ENCODE data around the gene GSN. TPM values are rescaled to one million over a fixed set of nuclear protein-coding genes. Genes with fewer than 3 reads are reported as not detected.

GSN gene
- polyA plus RNA-seq, 1 of the 3 experiments (the other 2 are of a cell fraction): 168 TPM

DNA sequence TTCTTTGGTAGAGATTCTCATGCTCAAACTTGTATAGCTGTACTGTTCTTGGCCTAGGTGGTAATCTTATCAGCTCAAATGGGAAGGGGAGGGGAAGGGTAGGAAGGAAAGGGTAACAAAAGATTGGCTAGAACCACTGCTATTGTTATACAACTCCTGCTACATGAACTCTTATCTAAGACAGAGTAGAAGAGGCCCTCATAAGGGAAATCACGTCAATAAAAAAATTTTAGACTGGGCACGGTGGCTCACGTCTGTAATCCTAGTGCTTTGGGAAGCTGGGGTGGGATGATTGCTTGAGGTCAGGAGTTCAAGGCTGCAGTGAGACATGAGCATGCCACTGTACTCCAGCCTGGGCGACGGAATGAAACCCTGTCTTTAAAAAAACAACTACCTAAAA is 86.2 kb downstream of the GSN start (continued):
- TF ChIP-seq TAF1 (IDR thresholded peaks at IDR 0.05; ENCODE audit: borderline replicate concordance, low read depth, low read length) (no peak), FOXJ3 (CRISPR knock-in tag; IDR thresholded peaks at IDR 0.05) (no peak), POLR2AphosphoS5 (IDR thresholded peaks at IDR 0.05; ENCODE audit: low read depth, low read length) (no peak), YY1 (IDR thresholded peaks at IDR 0.05; ENCODE audit: low read depth) (no peak), TCF12 (IDR thresholded peaks at IDR 0.05) (no peak), NRF1 (IDR thresholded peaks at IDR 0.05; ENCODE audit: low read depth, low read length) (no peak), MXI1 (IDR thresholded peaks at IDR 0.05; ENCODE audit: low read depth, low read length) (no peak)
- TF ChIP-seq, protein P1, sequence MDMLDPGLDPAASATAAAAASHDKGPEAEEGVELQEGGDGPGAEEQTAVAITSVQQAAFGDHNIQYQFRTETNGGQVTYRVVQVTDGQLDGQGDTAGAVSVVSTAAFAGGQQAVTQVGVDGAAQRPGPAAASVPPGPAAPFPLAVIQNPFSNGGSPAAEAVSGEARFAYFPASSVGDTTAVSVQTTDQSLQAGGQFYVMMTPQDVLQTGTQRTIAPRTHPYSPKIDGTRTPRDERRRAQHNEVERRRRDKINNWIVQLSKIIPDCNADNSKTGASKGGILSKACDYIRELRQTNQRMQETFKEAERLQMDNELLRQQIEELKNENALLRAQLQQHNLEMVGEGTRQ (IDR thresholded peaks at IDR 0.05; ENCODE audit: borderline replicate concordance, low read depth, low read length): no peak

DNA sequence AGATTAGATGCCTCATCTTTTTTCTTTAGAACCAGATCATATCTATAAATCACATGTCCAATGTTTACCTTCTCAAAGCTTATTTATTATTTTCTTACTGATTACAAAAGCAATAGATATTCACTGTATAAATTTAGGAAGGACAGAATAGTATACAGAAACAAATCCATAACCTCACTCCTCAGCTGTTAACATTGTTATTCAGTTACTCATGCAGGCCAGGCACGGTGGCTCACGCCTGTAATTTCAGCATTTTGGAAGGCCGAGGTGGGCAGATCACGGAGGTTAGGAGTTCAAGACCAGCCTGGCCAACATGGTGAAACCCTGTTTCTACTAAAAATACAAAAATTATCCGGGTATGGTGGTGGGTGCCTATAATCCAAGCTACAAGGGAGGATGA is 86.8 kb downstream of the GSN start:
- Histone ChIP-seq H3K9me2 (no peaks in the 10 kb centered on the region), H3K27me3 (ENCODE audit: insufficient read depth) (no peaks in the 10 kb centered on the region), H3F3A (replicated peaks; ENCODE audit: insufficient read depth) (peaks cover 22% of the 10 kb centered on the region), H3K4me3 (ENCODE audit: low read depth in 2 of 2, low read length in 1 of 2) (no peak overlapping the region), H3K27ac (ENCODE audit: low read depth in 2 of 2, low read length in 1 of 2) (no peak overlapping the region), H4K20me1 (ENCODE audit: insufficient read depth) (no peaks in the 10 kb centered on the region), H3K9me3 (no peaks in the 10 kb centered on the region), H3K9ac (no peak overlapping the region), H3K4me2 (no peak overlapping the region), H2AFZ (ENCODE audit: low read depth) (no peak overlapping the region), H3K4me1 (ENCODE audit: control insufficient read depth in 1 of 2, insufficient read depth in 2 of 2, low read depth in 1 of 2, low read length in 1 of 2) (peaks cover 21% of the 10 kb centered on the region in 2 experiments; a peak in 3 of 4 replicates), H3K36me3 (replicated peaks in 1 of 2; ENCODE audit: control insufficient read depth in 1 of 2, insufficient read depth in 2 of 2, low read length in 1 of 2) (peaks cover 4 to 21% of the 10 kb centered on the region in 2 experiments), H3K79me2 (ENCODE audit: insufficient read depth) (peaks cover 22% of the 10 kb centered on the region; the same call in 1 of the 2 replicates)
- ChIA-PET CTCF (interaction anchor here (1.8 to 2.2 kb wide), 2 partner anchors 10 to 34 kb away, joined by 7 to 13 read pairs; no protein-coding TSS in a partner anchor), POLR2A (no interaction called here)
- no peak for DNase-seq
- TF ChIP-seq, protein P2, sequence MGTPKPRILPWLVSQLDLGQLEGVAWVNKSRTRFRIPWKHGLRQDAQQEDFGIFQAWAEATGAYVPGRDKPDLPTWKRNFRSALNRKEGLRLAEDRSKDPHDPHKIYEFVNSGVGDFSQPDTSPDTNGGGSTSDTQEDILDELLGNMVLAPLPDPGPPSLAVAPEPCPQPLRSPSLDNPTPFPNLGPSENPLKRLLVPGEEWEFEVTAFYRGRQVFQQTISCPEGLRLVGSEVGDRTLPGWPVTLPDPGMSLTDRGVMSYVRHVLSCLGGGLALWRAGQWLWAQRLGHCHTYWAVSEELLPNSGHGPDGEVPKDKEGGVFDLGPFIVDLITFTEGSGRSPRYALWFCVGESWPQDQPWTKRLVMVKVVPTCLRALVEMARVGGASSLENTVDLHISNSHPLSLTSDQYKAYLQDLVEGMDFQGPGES (IDR thresholded peaks at IDR 0.05; ENCODE audit: low read depth, low read length): no peak
- TF ChIP-seq RXRA (IDR thresholded peaks at IDR 0.05; ENCODE audit: borderline replicate concordance, low read depth) (no peak), MXI1 (IDR thresholded peaks at IDR 0.05; ENCODE audit: low read depth, low read length) (no peak), JUND (IDR thresholded peaks at IDR 0.05) (no peak), TEAD4 (IDR thresholded peaks at IDR 0.05; ENCODE audit: borderline replicate concordance, insufficient read depth) (no peak), ELF1 (IDR thresholded peaks at IDR 0.05) (no peak), GABPA (IDR thresholded peaks at IDR 0.05; ENCODE audit: low read depth) (no peak), FOSL2 (IDR thresholded peaks at IDR 0.05; ENCODE audit: borderline replicate concordance, low read depth) (no peak), EP300 (IDR thresholded peaks at IDR 0.05; ENCODE audit: borderline replicate concordance in 1 of 2, low read depth in 1 of 2, low read length in 1 of 2) (no peak), CHD2 (IDR thresholded peaks at IDR 0.05; ENCODE audit: low read length, partially characterized antibody) (no peak), TAF1 (IDR thresholded peaks at IDR 0.05; ENCODE audit: borderline replicate concordance, low read depth, low read length) (no peak), RAD21 (IDR thresholded peaks at IDR 0.05; ENCODE audit: low read length) (no peak), YY1 (IDR thresholded peaks at IDR 0.05; ENCODE audit: low read depth) (no peak), SMC3 (IDR thresholded peaks at IDR 0.05; ENCODE audit: low read depth, low read length) (no peak), FOXM1 (IDR thresholded peaks at IDR 0.05; ENCODE audit: low read depth) (no peak), EZH2phosphoT487 (IDR thresholded peaks at IDR 0.05; ENCODE audit: borderline replicate concordance, low read depth) (no peak)
- TF ChIP-seq, protein P3, sequence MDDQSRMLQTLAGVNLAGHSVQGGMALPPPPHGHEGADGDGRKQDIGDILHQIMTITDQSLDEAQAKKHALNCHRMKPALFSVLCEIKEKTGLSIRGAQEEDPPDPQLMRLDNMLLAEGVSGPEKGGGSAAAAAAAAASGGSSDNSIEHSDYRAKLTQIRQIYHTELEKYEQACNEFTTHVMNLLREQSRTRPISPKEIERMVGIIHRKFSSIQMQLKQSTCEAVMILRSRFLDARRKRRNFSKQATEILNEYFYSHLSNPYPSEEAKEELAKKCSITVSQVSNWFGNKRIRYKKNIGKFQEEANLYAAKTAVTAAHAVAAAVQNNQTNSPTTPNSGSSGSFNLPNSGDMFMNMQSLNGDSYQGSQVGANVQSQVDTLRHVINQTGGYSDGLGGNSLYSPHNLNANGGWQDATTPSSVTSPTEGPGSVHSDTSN (IDR thresholded peaks at IDR 0.05): no peak
- TF ChIP-seq, protein P4, sequence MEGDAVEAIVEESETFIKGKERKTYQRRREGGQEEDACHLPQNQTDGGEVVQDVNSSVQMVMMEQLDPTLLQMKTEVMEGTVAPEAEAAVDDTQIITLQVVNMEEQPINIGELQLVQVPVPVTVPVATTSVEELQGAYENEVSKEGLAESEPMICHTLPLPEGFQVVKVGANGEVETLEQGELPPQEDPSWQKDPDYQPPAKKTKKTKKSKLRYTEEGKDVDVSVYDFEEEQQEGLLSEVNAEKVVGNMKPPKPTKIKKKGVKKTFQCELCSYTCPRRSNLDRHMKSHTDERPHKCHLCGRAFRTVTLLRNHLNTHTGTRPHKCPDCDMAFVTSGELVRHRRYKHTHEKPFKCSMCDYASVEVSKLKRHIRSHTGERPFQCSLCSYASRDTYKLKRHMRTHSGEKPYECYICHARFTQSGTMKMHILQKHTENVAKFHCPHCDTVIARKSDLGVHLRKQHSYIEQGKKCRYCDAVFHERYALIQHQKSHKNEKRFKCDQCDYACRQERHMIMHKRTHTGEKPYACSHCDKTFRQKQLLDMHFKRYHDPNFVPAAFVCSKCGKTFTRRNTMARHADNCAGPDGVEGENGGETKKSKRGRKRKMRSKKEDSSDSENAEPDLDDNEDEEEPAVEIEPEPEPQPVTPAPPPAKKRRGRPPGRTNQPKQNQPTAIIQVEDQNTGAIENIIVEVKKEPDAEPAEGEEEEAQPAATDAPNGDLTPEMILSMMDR (IDR thresholded peaks at IDR 0.05): no peak
- WGBS (ENCODE audit: low lambda C conversion rate): 81% methylated on average over 5 of the region's 5 CpGs
